H9 (cell line): Measurements from ENCODE around the gene NR2F1-AS1. TPM values are rescaled to one million over a fixed set of nuclear protein-coding genes. Genes with fewer than 3 reads are reported as not detected.
A peak's percentile ranks its signal among the peaks of the same experiment; 100 is the strongest.

Experiments used
- DNase-seq: peaks from one replicate; pipeline ENCODE4 v3.0.0-alpha.2; 2017
- H2AFZ ChIP-seq: one replicate; pipeline ENCODE4 v1.6.1; 2013; ENCODE audit warnings: mild to moderate bottlenecking, low read length, control low read depth, moderate library complexity
- H2AK5ac ChIP-seq: 2 replicates; pipeline ENCODE4 v1.6.1; 2013; ENCODE audit warnings: low read length, control low read depth, mixed read lengths; ENCODE audit not compliant: insufficient read length
- H2BK120ac ChIP-seq: one replicate; pipeline ENCODE4 v1.6.1; 2013; ENCODE audit warnings: low read depth, mild to moderate bottlenecking, low read length, control low read depth, inconsistent platforms; ENCODE audit not compliant: poor library complexity, severe bottlenecking
- H2BK12ac ChIP-seq: 2 replicates; pipeline ENCODE4 v1.6.1; 2013; ENCODE audit warnings: low read length, control low read depth, mixed read lengths, low read depth; ENCODE audit not compliant: insufficient read length
- H2BK15ac ChIP-seq: 2 replicates; pipeline ENCODE4 v1.6.1; 2013; ENCODE audit warnings: low read depth, low read length, control low read depth
- H2BK20ac ChIP-seq: one replicate; pipeline ENCODE4 v1.6.1; 2013; ENCODE audit warnings: low read depth, mild to moderate bottlenecking, low read length, control low read depth, inconsistent platforms; ENCODE audit not compliant: poor library complexity, severe bottlenecking
- H2BK5ac ChIP-seq: 2 replicates; pipeline ENCODE4 v1.6.1; 2013; ENCODE audit warnings: low read length, control low read depth, mixed read lengths; ENCODE audit not compliant: insufficient read length
- H3K14ac ChIP-seq: 2 replicates; pipeline ENCODE4 v1.6.1; 2013; ENCODE audit warnings: low read length, control low read depth; ENCODE audit not compliant: insufficient read depth
- H3K18ac ChIP-seq: 2 replicates; pipeline ENCODE4 v1.6.1; 2013; ENCODE audit warnings: low read depth, mild to moderate bottlenecking, mixed read lengths, low read length, control low read depth; ENCODE audit not compliant: insufficient read length
- H3K23ac ChIP-seq: 2 replicates; pipeline ENCODE4 v1.6.1; 2013; ENCODE audit warnings: low read length, control low read depth, mixed read lengths, low read depth; ENCODE audit not compliant: insufficient read length
- H3K23me2 ChIP-seq: 2 replicates; pipeline ENCODE4 v1.6.1; 2013; ENCODE audit warnings: low read depth, mild to moderate bottlenecking, mixed read lengths, low read length, control low read depth; ENCODE audit not compliant: insufficient read length, poor library complexity, severe bottlenecking
- H3K27ac ChIP-seq: 2 replicates; pipeline ENCODE4 v1.5.1; 2013; ENCODE audit warnings: low read length, control low read depth, mixed read lengths, low read depth; ENCODE audit not compliant: insufficient read length
- H3K27me3 ChIP-seq: 2 replicates; pipeline ENCODE4 v1.6.1; 2013; ENCODE audit warnings: low read length, control low read depth, inconsistent platforms; ENCODE audit not compliant: insufficient read depth
- H3K4ac ChIP-seq: 2 replicates; pipeline ENCODE4 v1.6.1; 2013; ENCODE audit warnings: low read depth, mild to moderate bottlenecking, control low read depth, inconsistent platforms, low read length, moderate library complexity
- H3K4me1 ChIP-seq: 2 replicates; pipeline ENCODE4 v1.6.1; 2013; ENCODE audit warnings: low read length, control low read depth, inconsistent platforms; ENCODE audit not compliant: insufficient read depth
- H3K4me2 ChIP-seq: 2 replicates; pipeline ENCODE4 v1.6.1; 2013; ENCODE audit warnings: low read length, control low read depth, mixed read lengths; ENCODE audit not compliant: insufficient read length, insufficient read depth
- H3K56ac ChIP-seq: 2 replicates; pipeline ENCODE4 v1.6.1; 2013; ENCODE audit warnings: low read depth, mild to moderate bottlenecking, mixed read lengths, low read length, control low read depth; ENCODE audit not compliant: insufficient read length
- H3K79me1 ChIP-seq: 2 replicates; pipeline ENCODE4 v1.6.1; 2013; ENCODE audit warnings: low read depth, mild to moderate bottlenecking, moderate library complexity, low read length, control low read depth, inconsistent platforms; ENCODE audit not compliant: insufficient read depth, poor library complexity, severe bottlenecking
- H3K79me2 ChIP-seq: 2 replicates; pipeline ENCODE4 v1.6.1; 2013; ENCODE audit warnings: low read length, control low read depth, inconsistent platforms; ENCODE audit not compliant: insufficient read depth
- H3K9ac ChIP-seq: 2 replicates; pipeline ENCODE4 v1.6.1; 2013; ENCODE audit warnings: low read length, control low read depth, mixed read lengths; ENCODE audit not compliant: insufficient read length; ENCODE audit errors: extremely low read depth
- H3K9me3 ChIP-seq: one replicate; pipeline ENCODE4 v1.6.1; 2013; ENCODE audit warnings: low read depth, low read length, inconsistent platforms; ENCODE audit not compliant: control insufficient read depth
- H3T11ph ChIP-seq: one replicate; pipeline ENCODE4 v1.6.1; 2013; ENCODE audit warnings: mild to moderate bottlenecking, low read length, control low read depth, inconsistent platforms
- H4K20me1 ChIP-seq: one replicate; pipeline ENCODE4 v1.6.1; 2013; ENCODE audit not compliant: control insufficient read depth, insufficient read length, insufficient read depth
- H4K5ac ChIP-seq: 2 replicates; pipeline ENCODE4 v1.6.1; 2013; ENCODE audit warnings: low read depth, mild to moderate bottlenecking, mixed read lengths, low read length, control low read depth; ENCODE audit not compliant: insufficient read length
- H4K8ac ChIP-seq: replicated peaks from 2 replicates; pipeline ENCODE4 v1.6.1; 2013; ENCODE audit warnings: low read length, control low read depth, mixed read lengths, low read depth; ENCODE audit not compliant: insufficient read length
- H4K91ac ChIP-seq: 2 replicates; pipeline ENCODE4 v1.6.1; 2013; ENCODE audit warnings: low read depth, mild to moderate bottlenecking, moderate library complexity, mixed read lengths, low read length, control low read depth; ENCODE audit not compliant: insufficient read length
- H3K27ac Mint-ChIP-seq, 3 experiments: 2 replicates in 2 of 3; 3 replicates in 1 of 3; pipeline ENCODE4 v1.8.0; 2020 to 2021; ENCODE audit warnings: mixed read lengths in 3 of 3, mild to moderate bottlenecking in 1 of 3, moderate library complexity in 1 of 3
- H3K27me3 Mint-ChIP-seq: 2 replicates; pipeline ENCODE4 v1.8.0; 2021; ENCODE audit warnings: low read depth, mild to moderate bottlenecking, moderate library complexity, mixed read lengths
- H3K36me3 Mint-ChIP-seq, 3 experiments: 2 replicates in 2 of 3; 3 replicates in 1 of 3; pipeline ENCODE4 v1.8.0; 2020 to 2021; ENCODE audit warnings: low read depth in 3 of 3, mixed read lengths in 3 of 3; ENCODE audit not compliant: insufficient read depth in 1 of 3
- H3K4me1 Mint-ChIP-seq, 2 experiments: 2 replicates each; pipeline ENCODE4 v1.8.0; 2020; ENCODE audit warnings: mixed read lengths in 2 of 2
- H3K4me3 Mint-ChIP-seq, 2 experiments: 2 replicates in 1 of 2; 3 replicates in 1 of 2; pipeline ENCODE4 v1.8.0; 2020 to 2021; ENCODE audit warnings: mild to moderate bottlenecking in 2 of 2, mixed read lengths in 2 of 2, moderate library complexity in 1 of 2
- H3K9me3 Mint-ChIP-seq, 2 experiments: 2 replicates in 1 of 2; 3 replicates in 1 of 2; pipeline ENCODE4 v1.8.0; 2020; ENCODE audit warnings: mild to moderate bottlenecking in 2 of 2, mixed read lengths in 2 of 2, moderate library complexity in 1 of 2
- CTCF ChIP-seq: fragments of 200-600 bp; sonication (generic); conservative IDR thresholded peaks from 3 replicates; pipeline ENCODE4 v1.8.0; 2021; ENCODE audit warnings: antibody characterized with exemption, mild to moderate bottlenecking
- WGBS: extraction: QIAGEN DNeasy Blood & Tissue Kit; methylation state at CpG from one replicate; pipeline ENCODE4 v1.1.7; 2013; ENCODE audit warnings: missing lambda C conversion rate, low lambda C conversion rate, mixed read lengths; ENCODE audit not compliant: insufficient read length; ENCODE audit errors: extremely low coverage; 5-methylcytosine and 5-hydroxymethylcytosine counted together
- total RNA-seq: library from RNA; stranded (reverse); gene quantifications from 2 replicates; pipeline ENCODE4 v1.2.1, GENCODE V29; 2021

NR2F1-AS1 gene
- total RNA-seq, 1 experiment from 2014 or later: 1.9 TPM

- no peak overlapping the region for H3K23ac ChIP-seq
- no peak overlapping the region for H2BK20ac ChIP-seq
- peaks cover 70% of the 10 kb centered on the region for H3K27me3 ChIP-seq
- H3K9me3 ChIP-seq: no peaks in the 10 kb centered on the region
- H3K56ac ChIP-seq: no peak overlapping the region
- H3K79me2 ChIP-seq: no peaks in the 10 kb centered on the region
- no peaks in the 10 kb centered on the region for H4K20me1 ChIP-seq
- H2BK120ac ChIP-seq: no peak overlapping the region
- H3K4me3 Mint-ChIP-seq: peak overlapping the region; percentile 64 to 65
- no peak overlapping the region for H3K14ac ChIP-seq
- H3K27me3 Mint-ChIP-seq: peaks cover 12% of the 10 kb centered on the region
- no peak overlapping the region for H2AFZ ChIP-seq
- no peak for TF ChIP-seq CTCF
- H3K79me1 ChIP-seq: no peaks in the 10 kb centered on the region
- no CpG with 5 or more reads among the region's 32 CpGs for WGBS
- no peak overlapping the region for H2BK12ac ChIP-seq
- H4K5ac ChIP-seq: no peak overlapping the region
- H3K4me1 Mint-ChIP-seq: peaks cover 34 to 42% of the 10 kb centered on the region in 2 experiments
- H2BK5ac ChIP-seq: no peak overlapping the region
- H3K23me2 ChIP-seq: peaks cover 3% of the 10 kb centered on the region
- no peaks in the 10 kb centered on the region for H3K36me3 Mint-ChIP-seq
- H2AK5ac ChIP-seq: no peak overlapping the region
- peaks cover 3% of the 10 kb centered on the region; the same call in 1 of the 2 replicates for H3K4me1 ChIP-seq
- no peaks in the 10 kb centered on the region; a peak in 3 of 5 replicates for H3K9me3 Mint-ChIP-seq
- no peak overlapping the region for H3K9ac ChIP-seq
- H4K8ac ChIP-seq: no peak overlapping the region
- H3K4ac ChIP-seq: no peak overlapping the region
- no peak overlapping the region for H3T11ph ChIP-seq
- DNase-seq: peak; percentile 71
- no peak overlapping the region for H3K27ac ChIP-seq
- no peak overlapping the region for H2BK15ac ChIP-seq
- peak overlapping the region; percentile 61 for H3K4me2 ChIP-seq
- H4K91ac ChIP-seq: no peak overlapping the region
- no peak overlapping the region; a peak in 1 of 7 replicates for H3K27ac Mint-ChIP-seq
- H3K18ac ChIP-seq: no peak overlapping the region
Observed at GRCh38 chr5:93571114-93571949, 9.7 kb downstream of the NR2F1-AS1 start.
